HL-60/S4 (cell line): ENCODE data around the gene ALOXE3.
"Not testable (repeated sequence)": the region's sequence is repeated elsewhere in the genome, so short reads cannot be mapped to it uniquely, and the experiment has no call there.

Experiments
- in situ Hi-C: fragments of 300-500 bp; cut with MboI; formaldehyde crosslinking; loops from 2 replicates; pipeline ENCODE4 v1.14.3; 2022; ENCODE audit warnings: low sequenced_read_pairs

ALOXE3 gene

GRCh38 chr17:8074554-8074953, 43.8 kb downstream of the ALOXE3 start:
- in situ Hi-C loops = no loop called here

GRCh38 chr17:8073627-8074484, 44.5 kb downstream of the ALOXE3 start:
- in situ Hi-C loops = no loop called here

GRCh38 chr17:8072729-8073461, 45.4 kb downstream of the ALOXE3 start:
- in situ Hi-C loops = no loop called here

GRCh38 chr17:8072341-8072728, 46.0 kb downstream of the ALOXE3 start:
- in situ Hi-C loops = no loop called here

- in situ Hi-C loops = no loop called here
These were observed 46.8 kb downstream of the ALOXE3 start for GRCh38 chr17:8071496-8071895.

- in situ Hi-C loops = no loop called here
These were observed 48.8 kb downstream of the ALOXE3 start for GRCh38 chr17:8069587-8069860.

GRCh38 chr17:8068736-8069586, 49.4 kb downstream of the ALOXE3 start:
- in situ Hi-C loops = no loop called here

GRCh38 chr17:8067806-8068205, 50.5 kb downstream of the ALOXE3 start:
- in situ Hi-C loops = no loop called here

GRCh38 chr17:8066841-8067775, 51.2 kb downstream of the ALOXE3 start:
- in situ Hi-C loops = no loop called here

- in situ Hi-C loops = no loop called here
These were observed 53.7 kb downstream of the ALOXE3 start for GRCh38 chr17:8064561-8065019.

- in situ Hi-C loops = no loop called here
These were observed 54.4 kb downstream of the ALOXE3 start for GRCh38 chr17:8063761-8064534.

- in situ Hi-C loops = no loop called here
These were observed 55.4 kb downstream of the ALOXE3 start for GRCh38 chr17:8062807-8063483.

GRCh38 chr17:8062435-8062806, 55.9 kb downstream of the ALOXE3 start:
- in situ Hi-C loops = no loop called here

- in situ Hi-C loops = not testable (repeated sequence)
These were observed 56.5 kb downstream of the ALOXE3 start for GRCh38 chr17:8061851-8062250.

GRCh38 chr17:8060274-8060673, 58.0 kb downstream of the ALOXE3 start:
- in situ Hi-C loops = no loop called here

GRCh38 chr17:8059131-8059530, 59.2 kb downstream of the ALOXE3 start:
- in situ Hi-C loops = no loop called here

- in situ Hi-C loops = no loop called here
These were observed 60.6 kb downstream of the ALOXE3 start for GRCh38 chr17:8057691-8058114.

- in situ Hi-C loops = no loop called here
These were observed 61.2 kb downstream of the ALOXE3 start for GRCh38 chr17:8056976-8057625.
